ENCODE data around the gene PIN1. TPM values are rescaled to one million over a fixed set of nuclear protein-coding genes. Genes with fewer than 3 reads are reported as not detected.
"Not testable (repeated sequence)": the region's sequence is repeated elsewhere in the genome, so short reads cannot be mapped to it uniquely, and the experiment has no call there.

PIN1 gene
- total and polyA plus RNA-seq, 9 donors = 6.3 to 94.2 (median 61.0) TPM

DNA sequence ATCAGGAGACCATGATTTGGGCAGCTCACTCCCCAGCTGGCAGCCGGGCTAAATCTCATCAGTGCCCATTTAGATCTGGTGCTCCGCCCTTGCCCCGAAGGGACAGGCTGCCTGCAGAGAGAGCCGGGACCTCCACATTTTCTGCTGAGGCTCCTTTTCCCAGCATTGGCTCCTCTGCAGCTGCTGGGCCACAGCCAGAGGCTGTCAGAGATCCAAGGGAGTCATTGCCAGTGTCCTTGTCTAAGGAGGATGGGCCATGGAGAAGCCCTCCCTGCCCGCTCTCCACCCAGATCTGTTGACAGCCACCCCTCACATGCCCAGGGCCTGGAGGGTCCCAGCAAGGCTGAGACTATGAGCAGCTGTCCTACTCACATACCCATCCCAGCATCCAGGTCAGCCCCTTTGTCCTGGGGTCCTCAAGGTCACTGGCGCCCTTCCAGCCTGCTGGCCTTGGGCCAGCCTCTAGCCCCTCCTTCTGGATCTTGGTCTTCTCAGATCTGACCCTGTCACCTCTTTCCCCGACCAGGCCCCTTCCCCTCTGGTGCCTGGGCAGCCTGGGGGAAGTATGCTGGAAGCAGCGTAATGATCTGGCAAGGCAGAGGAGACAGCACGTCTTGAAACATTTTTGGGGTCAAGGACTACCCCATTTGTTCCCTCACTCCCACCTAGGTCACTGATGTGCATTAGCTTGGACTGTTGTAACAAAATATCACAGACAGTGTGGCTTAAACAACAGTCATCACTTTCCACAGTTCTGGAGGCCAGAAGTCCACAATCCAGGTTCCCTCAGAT, 7.9 kb downstream of the PIN1 start:
- no peak for TF ChIP-seq EP300 (IDR thresholded peaks at IDR 0.05)
- TF ChIP-seq POLR2A (IDR thresholded peaks at IDR 0.05) = no peak
- TF ChIP-seq CTCF (IDR thresholded peaks at IDR 0.05) = no peak
- 51 to 68% (median 62%) methylated on average over 8 to 9 of the region's 9 CpGs for WGBS, 3 donors
- Histone ChIP-seq H3K9me3 (no peaks in the 10 kb centered on the region), H3K4me3 (no peak overlapping the region), H3K27me3 (no peaks in the 10 kb centered on the region), H3K27ac (no peak overlapping the region), H3K4me1 (ENCODE audit: insufficient read depth) (peaks cover 4% of the 10 kb centered on the region), H3K36me3 (no peaks in the 10 kb centered on the region)
- intact Hi-C loops (cut with DNase I) = no loop called here
- DNase-seq = peak in 3 of 5 donors; percentile 42 to 73 (median 54)

GRCh38 chr19:9843626-9844273, 8.6 kb downstream of the PIN1 start:
- 88 to 95% (median 92%) methylated on average over 12 of the region's 12 CpGs for WGBS, 3 donors
- intact Hi-C loops (cut with DNase I); H3K36me3 ChIP-seq; H3K27me3 ChIP-seq; H3K27ac ChIP-seq; H3K9me3 ChIP-seq; H3K4me3 ChIP-seq; DNase-seq; H3K4me1 ChIP-seq (ENCODE audit: insufficient read depth): not testable (repeated sequence)

DNA sequence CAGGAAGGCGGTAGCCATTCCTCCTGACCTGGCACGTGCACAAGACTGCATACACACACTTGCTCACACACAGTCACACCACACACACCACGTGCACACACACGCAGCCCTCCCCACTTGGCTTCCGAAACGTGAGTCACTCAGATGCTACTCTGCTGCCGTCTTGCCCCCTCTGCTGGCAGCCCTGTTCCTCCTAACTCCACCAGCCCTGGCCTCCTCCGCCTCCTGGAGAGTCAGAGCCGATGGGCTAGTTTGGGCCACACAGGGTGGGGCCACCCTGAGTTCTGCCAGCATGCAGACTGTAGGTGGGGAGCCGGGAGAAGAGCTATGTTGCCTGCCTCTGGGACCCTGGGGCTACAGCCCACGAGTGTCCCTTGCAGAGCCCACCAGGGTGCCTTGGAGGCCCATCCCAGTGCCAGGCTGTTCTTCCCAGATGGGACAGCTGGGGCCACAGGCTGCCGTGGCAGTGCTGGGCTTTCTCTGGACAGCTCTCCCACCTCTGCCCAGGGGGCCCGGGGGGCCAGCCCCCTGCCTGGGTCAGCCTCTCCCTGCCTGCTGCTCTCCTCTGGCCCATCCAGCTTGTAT, 12.1 kb downstream of the PIN1 start:
- Histone ChIP-seq H3K4me1 (ENCODE audit: insufficient read depth) (peaks cover 4% of the 10 kb centered on the region), H3K27ac (no peak overlapping the region), H3K36me3 (no peaks in the 10 kb centered on the region), H3K9me3 (no peaks in the 10 kb centered on the region), H3K27me3 (no peaks in the 10 kb centered on the region), H3K4me3 (no peak overlapping the region)
- intact Hi-C loops (cut with DNase I) = no loop called here
- no peak for TF ChIP-seq EP300 (IDR thresholded peaks at IDR 0.05)
- TF ChIP-seq POLR2A (IDR thresholded peaks at IDR 0.05) = no peak
- no peak for TF ChIP-seq CTCF (IDR thresholded peaks at IDR 0.05)
- WGBS, 3 donors = 34 to 48% (median 45%) methylated on average over 13 of the region's 13 CpGs
- peak in 4 of 5 donors; percentile 39 to 67 (median 54) for DNase-seq

- Histone ChIP-seq H3K27ac (no peak overlapping the region), H3K9me3 (no peaks in the 10 kb centered on the region), H3K27me3 (no peaks in the 10 kb centered on the region), H3K36me3 (no peaks in the 10 kb centered on the region), H3K4me1 (ENCODE audit: insufficient read depth) (peaks cover 1% of the 10 kb centered on the region), H3K4me3 (no peak overlapping the region)
- 64 to 96% (median 75%) methylated on average over 4 of the region's 4 CpGs for WGBS, 3 donors
- intact Hi-C loops (cut with DNase I) = no loop called here
- no peak for TF ChIP-seq POLR2A (IDR thresholded peaks at IDR 0.05)
- TF ChIP-seq EP300 (IDR thresholded peaks at IDR 0.05) = no peak
- TF ChIP-seq CTCF (IDR thresholded peaks at IDR 0.05) = no peak
- DNase-seq = no peak
Measured at GRCh38 chr19:9848060-9848459, 12.9 kb downstream of the PIN1 start.
